T-helper 2 cell treated with Interferon-gamma antibody and Interleukin-4, amounts not matched to agents 100 ng/mL and 5 ng/mL, for 36 hours (primary cell): ENCODE measurements around the gene LTA4H. TPM values are rescaled to one million over a fixed set of nuclear protein-coding genes. Genes with fewer than 3 reads are reported as not detected.

Experiments
- intact Hi-C: fragments of 100-400 bp; cut with micrococcal nuclease; formaldehyde crosslinking; loops from one replicate; pipeline ENCODE4 v1.15.1; 2023
- total RNA-seq: library from RNA; stranded (reverse); gene quantifications from 2 replicates; pipeline ENCODE4 v1.2.3, GENCODE V29; 2022

LTA4H gene
- total RNA-seq, 1 donor from 2014 or later: 47.5 TPM

DNA sequence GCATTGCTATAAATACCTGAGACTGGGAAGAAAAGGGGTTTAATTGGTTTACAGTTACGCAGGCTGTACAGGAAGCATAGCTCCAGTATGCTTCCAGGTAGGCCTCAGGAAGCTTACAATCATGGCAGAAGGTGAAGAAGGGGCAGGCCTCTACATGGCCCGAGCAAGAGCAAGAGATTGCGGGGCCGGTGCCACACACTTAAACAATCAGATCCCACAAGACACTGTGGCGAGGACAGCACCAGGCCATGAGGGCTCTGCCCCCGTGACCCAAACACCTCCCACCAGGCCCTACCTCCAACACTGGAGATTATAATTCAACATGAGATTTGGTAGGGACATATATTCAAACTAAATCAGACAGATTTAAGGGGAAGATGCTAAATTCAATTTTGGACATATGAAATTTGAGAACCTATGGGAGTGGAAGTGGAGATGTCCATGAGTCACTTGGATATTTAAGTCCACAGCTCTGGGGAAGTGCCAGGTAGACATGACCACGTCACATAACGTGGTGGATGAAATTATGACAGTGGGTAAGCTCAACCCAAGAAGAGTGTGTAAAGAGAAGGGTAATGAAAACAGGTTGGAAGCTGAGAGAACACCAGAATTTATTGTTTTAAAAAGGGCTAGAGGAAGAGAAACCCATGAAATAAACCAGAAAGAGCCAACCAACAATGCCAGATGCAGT, 1.5 kb upstream of the LTA4H start:
- intact Hi-C loops: loop anchor here (5.0 to 10.0 kb wide), 2 partner anchors 410 to 1772 kb away; no protein-coding TSS in a partner anchor

- intact Hi-C loops: loop anchor here (1.0 to 10.0 kb wide), 13 partner anchors 13 to 1770 kb away; partner anchors contain the start of genes AMDHD1, CCDC38, CFAP54 and FGD6
Measured at GRCh38 chr12:96034621-96035282, 635 bp downstream of the LTA4H start.

DNA sequence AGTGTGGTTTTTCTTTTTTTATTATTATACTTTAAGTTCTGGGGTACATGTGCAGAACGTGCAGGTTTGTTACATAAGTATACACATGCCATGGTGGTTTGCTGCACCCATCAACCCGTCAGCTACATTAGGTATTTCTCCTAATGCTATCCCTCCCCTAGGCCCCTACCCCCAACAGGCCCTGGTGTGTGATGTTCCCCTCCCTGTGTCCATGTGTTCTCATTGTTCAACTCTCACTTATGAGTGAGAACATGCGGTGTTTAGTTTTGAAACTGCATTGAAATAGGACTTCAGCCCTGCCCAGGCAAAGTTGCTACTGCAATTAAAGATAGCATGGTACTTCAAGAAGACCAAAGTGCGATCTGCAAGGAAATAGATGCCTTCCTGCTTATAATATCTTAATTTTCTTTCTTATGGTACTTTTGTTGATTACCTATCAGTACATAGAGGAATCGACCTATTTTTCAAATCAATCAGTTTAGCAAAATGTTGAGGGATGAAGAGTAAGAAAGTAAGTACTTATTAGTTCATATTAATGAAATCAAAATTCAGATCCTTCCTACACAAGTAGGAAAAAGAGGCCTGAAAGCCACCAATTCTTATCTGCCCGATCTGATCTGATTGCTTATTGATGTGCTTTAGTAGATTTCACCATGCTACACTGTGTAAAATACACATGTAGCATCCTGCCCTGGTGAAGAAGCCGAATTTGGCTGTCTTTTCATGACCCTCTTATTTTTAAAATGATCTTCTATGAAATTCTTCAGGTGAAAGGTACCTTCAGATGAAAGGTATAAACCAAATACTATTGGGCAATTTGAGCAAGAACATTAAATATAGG, 1.6 kb downstream of the LTA4H start:
- intact Hi-C loops: loop anchor here (2.0 to 10.0 kb wide), 2 partner anchors 91 to 1769 kb away; partner anchors contain the start of genes AMDHD1 and CCDC38

GRCh38 chr12:96029826-96030225, 5.6 kb downstream of the LTA4H start:
- intact Hi-C loops: loop anchor here (10.0 kb wide), 1 partner anchor 1765 kb away; no protein-coding TSS in a partner anchor

GRCh38 chr12:96028538-96028937, 6.8 kb downstream of the LTA4H start:
- intact Hi-C loops: no loop called here

DNA sequence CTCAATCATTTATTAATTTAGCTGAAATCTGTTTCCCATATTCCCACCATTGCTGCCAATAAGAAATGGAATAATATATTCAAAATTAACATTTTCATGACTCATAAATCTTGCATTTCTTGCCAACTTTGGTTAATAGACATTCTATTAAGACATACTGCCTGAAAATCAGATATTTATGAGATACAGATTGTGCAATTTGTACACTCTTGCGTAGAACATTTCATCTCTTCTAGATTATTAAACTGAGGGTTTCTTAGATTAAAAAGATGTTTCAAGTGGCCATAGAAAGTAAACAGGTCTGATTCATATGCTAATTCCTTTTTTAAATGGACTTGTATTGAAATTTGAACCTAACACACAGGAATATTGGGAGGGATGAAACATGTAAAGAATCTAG, 9.1 kb downstream of the LTA4H start:
- intact Hi-C loops: no loop called here

- intact Hi-C loops: no loop called here
Measured at GRCh38 chr12:96025518-96025917, 9.9 kb downstream of the LTA4H start.

GRCh38 chr12:96020314-96021003, 14.9 kb downstream of the LTA4H start:
- intact Hi-C loops: no loop called here

DNA sequence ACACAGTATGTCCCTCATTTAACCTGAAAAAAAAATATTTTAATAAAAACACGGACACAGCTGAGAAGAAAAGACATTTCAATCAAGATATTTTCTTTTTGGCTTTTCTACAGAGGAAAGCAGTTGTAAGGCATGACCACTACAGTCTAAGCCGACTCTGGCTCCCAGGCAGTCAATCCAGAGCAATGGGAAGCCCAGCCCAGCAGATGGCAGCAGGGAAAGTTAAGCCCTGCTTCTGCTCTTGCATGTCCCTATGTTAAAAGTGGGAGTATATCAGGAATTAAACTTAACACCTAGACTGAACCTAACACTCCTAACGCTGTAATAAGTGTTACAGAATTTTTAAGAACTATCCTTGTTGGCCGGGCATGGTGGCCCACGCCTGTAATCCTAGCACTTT, 19.7 kb downstream of the LTA4H start:
- intact Hi-C loops: no loop called here

DNA sequence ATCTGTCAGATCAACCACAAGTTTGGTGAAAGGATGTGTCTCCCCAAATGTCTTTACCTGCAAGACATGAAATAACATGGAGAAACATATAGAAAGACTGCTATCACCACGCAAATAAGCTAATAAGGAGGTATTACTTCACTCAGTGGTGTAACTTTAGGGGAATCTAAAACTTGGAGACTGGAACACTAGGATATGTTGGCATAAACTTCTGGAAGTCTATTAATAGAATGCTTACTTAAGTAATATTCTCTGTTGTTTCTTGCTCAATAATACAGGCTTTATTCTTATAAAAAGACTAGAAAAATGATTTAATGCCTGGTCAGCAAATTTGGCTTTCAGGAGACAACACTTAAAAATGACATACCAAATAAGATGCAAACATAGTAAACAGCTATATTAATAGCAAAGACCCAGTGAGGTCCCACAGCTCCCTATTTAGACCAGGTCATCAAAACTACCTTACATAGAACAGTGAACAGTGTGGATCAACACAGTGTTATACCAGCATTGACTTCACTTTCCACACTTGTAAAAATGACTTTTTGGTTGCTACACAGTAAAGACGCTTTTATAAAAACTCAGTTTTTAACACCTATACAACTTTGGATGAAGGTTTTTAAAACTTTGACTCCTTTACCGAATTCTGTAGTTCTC, 20.3 kb downstream of the LTA4H start:
- intact Hi-C loops: no loop called here

DNA sequence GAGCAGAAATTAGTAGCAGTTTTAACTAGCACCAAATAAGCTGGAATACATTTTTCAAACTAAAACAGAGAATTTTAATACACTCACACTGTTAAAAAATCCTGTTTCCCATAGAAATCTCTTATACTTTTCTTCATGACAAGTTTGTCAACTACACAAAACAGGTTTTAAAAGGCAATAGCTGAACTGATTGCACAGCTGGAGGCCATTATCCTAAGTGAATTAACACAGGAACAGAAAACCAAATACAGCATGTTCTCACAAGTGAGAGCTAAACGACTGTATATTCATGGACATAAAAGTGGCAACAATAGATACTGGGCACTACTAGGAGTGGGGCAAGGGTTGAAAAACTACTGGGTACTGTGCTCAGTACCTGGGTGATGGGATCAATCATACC, 27.7 kb downstream of the LTA4H start:
- intact Hi-C loops: no loop called here

- intact Hi-C loops: no loop called here
Measured at GRCh38 chr12:96006727-96007126, 28.7 kb downstream of the LTA4H start.

- intact Hi-C loops: no loop called here
Measured at GRCh38 chr12:96000858-96001257, 34.5 kb downstream of the LTA4H start.

DNA sequence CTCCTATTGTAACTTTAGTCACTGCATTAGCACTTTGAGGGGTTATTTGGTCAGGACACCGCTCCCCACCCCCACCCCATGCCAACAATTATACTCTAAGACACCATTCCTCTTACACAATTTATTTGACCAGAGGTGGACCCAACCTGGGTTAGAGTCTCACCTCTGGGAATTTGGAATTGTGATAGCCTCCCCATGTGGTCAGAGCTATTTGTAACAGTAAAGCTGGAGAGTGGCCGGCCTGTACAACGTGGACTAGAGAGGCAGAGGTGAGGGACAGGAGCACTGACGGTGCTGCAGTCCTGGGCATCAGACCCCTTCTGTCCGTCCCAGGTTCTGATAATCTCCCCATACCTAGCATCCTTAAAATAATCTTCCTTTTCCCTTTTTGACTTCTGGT, 35.9 kb downstream of the LTA4H start:
- intact Hi-C loops: loop anchor here (2.0 kb wide), 1 partner anchor 57 kb away; the partner anchor contains the start of genes AMDHD1 and CCDC38

DNA sequence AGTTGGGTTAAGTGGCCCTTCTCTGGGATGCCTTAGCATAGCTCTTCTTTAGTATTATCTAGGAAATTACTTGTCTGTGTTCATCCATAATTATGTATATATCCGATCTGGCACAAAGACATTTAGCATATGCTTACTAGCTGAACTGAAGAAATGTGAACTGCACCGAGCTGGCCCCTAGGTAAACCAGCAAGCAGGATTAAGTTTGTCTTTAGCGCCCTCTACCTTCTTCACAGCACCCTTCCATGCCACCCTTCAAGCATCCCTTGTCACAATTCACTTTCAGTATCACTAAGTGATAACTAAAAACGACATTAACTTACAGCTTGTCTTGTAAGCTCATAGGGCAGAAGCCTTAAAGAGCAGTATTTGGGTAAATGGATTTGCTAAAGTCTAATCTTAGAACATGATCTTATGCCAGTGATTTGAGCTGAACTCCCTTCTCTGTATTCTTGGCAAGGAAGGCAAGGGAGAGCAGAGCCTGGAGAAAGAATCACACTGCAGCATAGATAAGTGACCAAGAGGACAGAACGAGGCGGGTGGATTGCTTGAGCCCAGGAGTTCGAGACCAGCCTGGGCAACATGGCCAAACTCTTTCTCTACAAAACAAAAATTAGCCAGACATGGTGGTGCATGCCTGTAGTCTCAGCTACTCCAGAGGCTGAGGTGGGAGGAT, 36.6 kb downstream of the LTA4H start:
- intact Hi-C loops: loop anchor here (1.0 to 2.0 kb wide), 4 partner anchors 37 to 208 kb away; partner anchors contain the start of genes AMDHD1, CCDC38, LTA4H and NTN4

DNA sequence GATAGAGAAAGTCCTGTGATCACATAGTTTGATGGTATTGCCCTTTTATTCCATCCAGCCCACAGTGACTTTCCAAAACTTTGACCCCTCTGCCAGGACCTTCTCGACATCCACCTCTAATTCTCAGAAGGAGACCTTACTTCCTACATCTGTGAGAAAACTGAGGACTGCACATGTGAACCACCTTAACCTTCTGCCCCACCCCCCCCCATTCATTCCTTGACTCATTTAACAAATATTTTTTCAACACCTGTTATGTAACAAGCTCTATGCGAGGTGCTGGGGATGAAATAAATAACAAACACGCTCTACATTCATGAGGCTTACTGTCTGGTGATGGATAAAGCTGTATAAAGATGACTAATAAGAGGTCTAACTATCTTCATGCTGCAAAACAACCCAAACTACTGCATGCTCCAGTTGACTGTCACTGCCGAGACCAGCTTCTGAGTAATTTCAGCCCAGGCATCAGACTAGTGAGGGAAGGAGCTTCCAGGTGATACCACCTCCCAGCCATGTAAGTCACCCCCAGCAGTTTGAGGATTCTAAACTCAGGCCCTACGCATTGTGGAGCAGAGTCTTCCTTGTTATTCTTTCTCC, 37.4 kb downstream of the LTA4H start:
- intact Hi-C loops: loop anchor here (1.0 to 2.0 kb wide), 4 partner anchors 37 to 208 kb away; partner anchors contain the start of genes AMDHD1, CCDC38, LTA4H and NTN4

- intact Hi-C loops: no loop called here
Measured at GRCh38 chr12:95997276-95997675, 38.1 kb downstream of the LTA4H start.

GRCh38 chr12:95996034-95996658, 39.2 kb downstream of the LTA4H start, which contains the start of gene HAL:
Gene HAL, minus strand, starts transcription at chr12:95996344. Its CDS starts 434 bp downstream, at chr12:95995910.
- intact Hi-C loops: no loop called here
